Measurements from ENCODE around the gene HOXB5. TPM values are rescaled to one million over a fixed set of nuclear protein-coding genes. Genes with fewer than 3 reads are reported as not detected.

HOXB5 gene
- total RNA-seq (under 1 TPM; 0.50 to 0.71 TPM), polyA plus RNA-seq (ENCODE audit: insufficient read depth, low read depth, low replicate concordance) (1.7 TPM)
- long read RNA-seq, donor 1, partial matches to known transcripts: 0 of 2 reads
- long read RNA-seq, donor 1, other reads (novel, unspliced or antisense): 0 of 2 reads
- long read RNA-seq, donor 2, partial matches to known transcripts: 0 of 1 reads
- long read RNA-seq, donor 2, other reads (novel, unspliced or antisense): 0 of 1 reads

DNA sequence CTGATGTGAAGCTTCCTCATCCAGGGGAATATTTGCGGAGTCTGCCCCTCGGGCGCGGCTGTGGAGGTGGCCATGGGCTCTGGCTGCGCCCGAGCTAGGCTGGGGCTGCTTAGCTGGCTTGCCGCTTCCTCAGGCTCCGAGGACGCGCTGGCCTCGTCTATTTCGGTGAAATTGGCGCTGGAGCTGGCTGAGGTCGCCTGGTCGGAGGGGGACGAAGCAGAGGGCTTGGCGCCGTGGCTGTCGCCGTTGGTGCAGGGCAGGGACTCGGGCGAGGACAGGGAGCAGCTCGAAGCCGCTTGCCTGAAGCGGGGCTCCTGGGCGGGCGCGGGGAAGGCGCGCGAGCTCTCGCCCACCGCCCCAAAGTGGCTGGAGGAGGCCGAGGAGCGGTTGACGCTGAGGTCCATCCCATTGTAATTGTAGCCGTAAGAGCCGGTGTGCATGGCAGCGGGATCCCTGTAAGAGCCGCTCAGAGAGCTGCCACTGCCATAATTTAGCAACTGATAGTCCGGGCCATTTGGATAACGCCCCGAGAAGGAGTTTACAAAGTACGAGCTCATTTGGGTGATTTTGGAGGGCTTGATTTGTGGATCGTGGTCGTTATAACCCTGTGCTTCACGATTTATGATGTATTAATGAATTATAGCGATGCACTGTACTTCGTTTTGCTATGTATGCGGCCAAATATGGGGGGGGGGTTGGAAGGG is at the start of gene HOXB5:
Gene HOXB5, minus strand, starts transcription at position 654 of the 704 bp plus-strand sequence. Its CDS starts 97 bp downstream, at position 557.
- DNase-seq: no peak
- no peaks in the 10 kb centered on the region for H3K27me3 ChIP-seq

GRCh38 chr17:48642843-48643696 is 49.5 kb upstream of the HOXB5 start:
- H3K36me3 ChIP-seq (ENCODE audit: low read depth, missing control alignments): no peaks in the 10 kb centered on the region
- H3K4me1 ChIP-seq: peaks cover 7% of the 10 kb centered on the region
- no peaks in the 10 kb centered on the region for H3K27me3 ChIP-seq
- intact Hi-C loops (cut with DNase I; ENCODE audit: low total_unique reads): no loop called here
- no peak overlapping the region for H3K27ac ChIP-seq
- DNase-seq: no peak
- 29 to 40% methylated on average over 12 to 23 of the region's 23 CpGs for WGBS, 2 donors
- H3K9me3 ChIP-seq: no peaks in the 10 kb centered on the region
- TF ChIP-seq POLR2A (IDR thresholded peaks at IDR 0.05): no peak
- TF ChIP-seq, protein P1, sequence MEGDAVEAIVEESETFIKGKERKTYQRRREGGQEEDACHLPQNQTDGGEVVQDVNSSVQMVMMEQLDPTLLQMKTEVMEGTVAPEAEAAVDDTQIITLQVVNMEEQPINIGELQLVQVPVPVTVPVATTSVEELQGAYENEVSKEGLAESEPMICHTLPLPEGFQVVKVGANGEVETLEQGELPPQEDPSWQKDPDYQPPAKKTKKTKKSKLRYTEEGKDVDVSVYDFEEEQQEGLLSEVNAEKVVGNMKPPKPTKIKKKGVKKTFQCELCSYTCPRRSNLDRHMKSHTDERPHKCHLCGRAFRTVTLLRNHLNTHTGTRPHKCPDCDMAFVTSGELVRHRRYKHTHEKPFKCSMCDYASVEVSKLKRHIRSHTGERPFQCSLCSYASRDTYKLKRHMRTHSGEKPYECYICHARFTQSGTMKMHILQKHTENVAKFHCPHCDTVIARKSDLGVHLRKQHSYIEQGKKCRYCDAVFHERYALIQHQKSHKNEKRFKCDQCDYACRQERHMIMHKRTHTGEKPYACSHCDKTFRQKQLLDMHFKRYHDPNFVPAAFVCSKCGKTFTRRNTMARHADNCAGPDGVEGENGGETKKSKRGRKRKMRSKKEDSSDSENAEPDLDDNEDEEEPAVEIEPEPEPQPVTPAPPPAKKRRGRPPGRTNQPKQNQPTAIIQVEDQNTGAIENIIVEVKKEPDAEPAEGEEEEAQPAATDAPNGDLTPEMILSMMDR (IDR thresholded peaks at IDR 0.05): no peak
- H3K4me3 ChIP-seq: no peak overlapping the region

More for the DNA sequence above, at the start of gene HOXB5:
- intact Hi-C loops (cut with DNase I; ENCODE audit: low total_unique reads): loop anchor here (10.0 kb wide), 1 partner anchor 98 kb away; no protein-coding TSS in a partner anchor
- 1% methylated on average over 24 to 44 of the region's 50 CpGs for WGBS, 2 donors
- H3K36me3 ChIP-seq (ENCODE audit: low read depth, missing control alignments): no peaks in the 10 kb centered on the region
- no peaks in the 10 kb centered on the region for H3K9me3 ChIP-seq
- peak within 1 kb of the TSS; percentile 18 to 30 for H3K4me3 ChIP-seq
- no peaks in the 10 kb centered on the region for H3K4me1 ChIP-seq
- TF ChIP-seq, protein P1 (IDR thresholded peaks at IDR 0.05): no peak
- no peak for TF ChIP-seq POLR2A (IDR thresholded peaks at IDR 0.05)
- H3K27ac ChIP-seq: no peak within 1 kb of the TSS

- intact Hi-C loops (cut with DNase I; ENCODE audit: low total_unique reads): no loop called here
- H3K36me3 ChIP-seq (ENCODE audit: low read depth, missing control alignments): no peaks in the 10 kb centered on the region
- H3K27ac ChIP-seq: no peak overlapping the region
- H3K4me3 ChIP-seq: no peak overlapping the region
- TF ChIP-seq, protein P1 (IDR thresholded peaks at IDR 0.05): no peak
- no peak for TF ChIP-seq POLR2A (IDR thresholded peaks at IDR 0.05)
- no peak for DNase-seq
- H3K27me3 ChIP-seq: no peaks in the 10 kb centered on the region
- WGBS, 2 donors: 0 to 5% methylated on average over 19 to 58 of the region's 58 CpGs
- H3K4me1 ChIP-seq: peaks cover 2% of the 10 kb centered on the region
- H3K9me3 ChIP-seq: no peaks in the 10 kb centered on the region
These were observed 48.7 kb upstream of the HOXB5 start for GRCh38 chr17:48642059-48642842.

DNA sequence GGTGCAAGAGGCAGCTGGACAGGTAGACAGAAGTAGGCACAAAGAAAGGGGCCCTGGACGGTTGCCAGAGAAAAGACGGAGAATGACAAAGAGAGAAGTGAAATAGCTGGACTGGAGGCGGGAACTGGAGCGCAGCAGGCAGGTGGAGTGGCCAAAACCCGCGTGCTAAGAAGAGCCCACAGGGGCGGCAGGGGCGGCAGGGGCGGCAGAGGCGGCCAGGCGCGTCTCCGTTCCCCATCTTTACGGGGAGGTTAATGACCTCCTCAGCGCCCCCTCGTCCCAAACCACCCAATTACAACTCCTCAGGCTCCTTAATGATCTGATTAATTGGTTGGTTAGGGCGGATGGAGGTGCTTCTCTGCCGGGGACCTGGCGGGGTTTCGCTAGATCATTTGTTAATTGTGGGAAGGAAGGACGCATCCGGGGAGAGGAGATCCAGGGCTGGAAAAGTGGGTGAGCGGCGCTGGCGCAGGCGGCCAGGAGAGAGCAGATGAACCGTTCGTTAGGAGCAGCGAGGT is 48.0 kb upstream of the HOXB5 start:
- H3K27ac ChIP-seq: no peak overlapping the region
- intact Hi-C loops (cut with DNase I; ENCODE audit: low total_unique reads): no loop called here
- no peaks in the 10 kb centered on the region for H3K4me1 ChIP-seq
- no peak overlapping the region for H3K4me3 ChIP-seq
- no peak for DNase-seq
- H3K9me3 ChIP-seq: no peaks in the 10 kb centered on the region
- H3K36me3 ChIP-seq (ENCODE audit: low read depth, missing control alignments): no peaks in the 10 kb centered on the region
- no peaks in the 10 kb centered on the region for H3K27me3 ChIP-seq
- TF ChIP-seq, protein P1 (IDR thresholded peaks at IDR 0.05): no peak
- no peak for TF ChIP-seq POLR2A (IDR thresholded peaks at IDR 0.05)
- 4% methylated on average over 25 to 29 of the region's 29 CpGs for WGBS, 2 donors

All from testis (tissue), 5 donors.